Fibroblast of pulmonary artery (primary cell): ENCODE results near the gene CELF1.
"Not testable (repeated sequence)": the region's sequence is repeated elsewhere in the genome, so short reads cannot be mapped to it uniquely, and the experiment has no call there.

ENCODE experiments used
- DNase-seq: peaks from one replicate; pipeline ENCODE4 v3.0.0-alpha.2; 2010; ENCODE audit warnings: low read depth
- H3K4me3 ChIP-seq: replicated peaks from 2 replicates; pipeline ENCODE4 v1.5.1; 2011; ENCODE audit warnings: low read depth, mild to moderate bottlenecking, control low read depth, low read length, moderate library complexity
- CTCF ChIP-seq: IDR thresholded peaks from 2 replicates; pipeline ENCODE4 v1.5.1; 2011; ENCODE audit warnings: mild to moderate bottlenecking, control low read depth, low read length, inconsistent platforms; ENCODE audit errors: missing control alignments

Gene CELF1

DNA sequence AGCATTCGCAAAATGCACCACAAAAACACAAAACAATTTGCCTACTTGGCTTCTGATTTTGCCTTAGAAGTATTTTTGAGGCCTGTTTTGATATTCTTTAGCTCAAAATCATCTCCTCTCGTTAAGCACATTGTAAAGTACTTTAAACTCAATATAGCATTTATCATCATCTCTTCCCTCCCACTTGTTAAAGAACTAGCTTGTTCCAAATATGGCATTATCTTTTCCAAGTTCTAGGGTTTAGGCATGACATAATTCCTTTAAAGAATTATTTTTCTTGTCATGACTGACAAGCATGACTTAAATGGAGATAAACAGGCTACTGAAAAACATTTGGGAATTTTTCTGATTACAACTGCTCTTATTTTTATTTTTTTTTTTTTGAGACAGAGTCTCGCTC, 21.3 kb downstream of the CELF1 start:
- DNase-seq, result peak; percentile 57
- H3K4me3 ChIP-seq, result no peak overlapping the region
- TF ChIP-seq CTCF, result no peak

GRCh38 chr11:47530721-47531120, 22.2 kb downstream of the CELF1 start:
- DNase-seq, H3K4me3 ChIP-seq: not testable (repeated sequence)

- no peak for TF ChIP-seq CTCF
- no peak for DNase-seq
- no peak overlapping the region for H3K4me3 ChIP-seq
These were observed 23.0 kb downstream of the CELF1 start for GRCh38 chr11:47529951-47530350.

DNA sequence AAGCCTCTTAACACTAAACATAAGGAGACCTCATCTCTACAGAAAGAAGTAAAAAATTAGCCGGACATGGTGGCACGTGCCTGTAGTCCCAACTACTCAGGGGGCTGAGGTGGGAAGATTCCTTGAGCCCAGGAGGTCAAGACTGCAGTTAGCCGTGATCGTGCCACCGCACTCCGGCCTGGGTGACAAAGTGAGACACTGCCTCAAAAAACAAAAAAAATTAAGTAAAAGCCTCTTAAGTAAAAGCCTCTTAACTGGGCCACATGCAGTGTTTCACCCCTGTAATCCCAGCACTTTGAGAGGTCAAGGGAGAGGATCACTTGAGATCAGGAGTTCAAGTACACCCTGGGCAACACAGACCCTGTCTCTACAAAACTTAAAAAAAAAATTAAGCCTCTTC, 25.7 kb downstream of the CELF1 start:
- no peak overlapping the region for H3K4me3 ChIP-seq
- TF ChIP-seq CTCF, result no peak

GRCh38 chr11:47526032-47526431, 26.9 kb downstream of the CELF1 start:
- not testable (repeated sequence) for H3K4me3 ChIP-seq, DNase-seq

More for the DNA sequence above, 25.7 kb downstream of the CELF1 start:
- DNase-seq, result no peak

GRCh38 chr11:47524291-47524874, 28.5 kb downstream of the CELF1 start:
- H3K4me3 ChIP-seq, result no peak overlapping the region
- no peak for TF ChIP-seq CTCF
- no peak for DNase-seq

DNA sequence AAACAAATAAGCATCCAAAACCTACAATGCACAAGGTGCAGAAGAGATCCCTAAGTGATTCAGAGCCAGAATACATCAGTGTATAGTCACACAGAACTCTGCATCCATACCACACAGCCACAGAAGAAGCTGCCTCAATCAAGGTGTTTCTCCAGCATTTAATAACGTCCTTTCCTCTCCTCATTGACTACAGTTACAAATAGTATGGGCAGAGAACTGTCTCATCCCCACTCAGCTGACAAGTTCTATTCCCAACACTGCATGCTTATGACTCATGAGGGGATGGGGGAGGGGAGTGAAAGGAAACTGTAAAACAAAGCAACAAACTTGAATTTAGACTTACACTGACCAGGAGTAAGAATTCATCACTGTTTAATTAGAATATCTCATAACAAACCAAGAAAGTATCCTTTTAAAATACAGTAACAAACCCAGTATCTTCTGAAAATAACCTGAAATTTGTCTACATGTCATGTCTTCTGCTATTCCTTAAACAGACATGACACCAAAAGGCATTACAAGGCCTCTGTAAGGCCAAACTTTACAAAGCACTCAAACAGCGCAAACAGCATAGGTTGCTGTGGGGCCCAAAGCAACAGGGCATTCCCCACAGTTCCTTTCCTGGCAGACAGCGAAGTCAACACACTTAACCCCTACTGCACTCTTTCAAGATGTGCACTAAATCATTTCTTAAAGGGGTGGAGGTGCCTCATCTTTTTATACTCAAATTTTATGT, 29.3 kb downstream of the CELF1 start:
- TF ChIP-seq CTCF, result no peak
- H3K4me3 ChIP-seq, result peak overlapping the region; percentile 2
- DNase-seq, result peak; percentile 82
